Right forelimb (tissue), 1 donor: ENCODE results near the gene E2F4.

Experiments
- DNase-seq: peaks from one replicate; pipeline ENCODE4 v3.0.0-alpha.2; 2018

E2F4 gene

DNA sequence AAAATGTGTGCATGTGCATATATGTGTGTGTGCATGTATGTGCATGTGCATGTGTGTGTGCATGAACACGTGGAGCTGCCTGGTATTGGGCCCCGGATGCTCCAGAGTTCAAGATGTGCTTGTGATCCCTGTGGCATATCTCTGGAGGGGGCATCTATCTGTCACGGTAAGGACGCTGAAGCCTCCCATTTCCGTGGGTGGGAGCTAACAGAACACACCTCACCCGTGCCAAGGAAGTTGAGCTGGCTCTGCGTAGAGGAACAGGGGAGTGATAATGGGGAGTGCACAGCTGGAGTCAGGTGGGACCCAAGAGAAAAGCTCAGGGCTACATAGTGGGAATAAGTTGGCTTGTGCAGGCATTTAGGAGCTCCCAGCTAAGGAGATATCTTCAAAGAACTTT lies 19.7 kb downstream of the E2F4 start:
- no peak for DNase-seq

DNA sequence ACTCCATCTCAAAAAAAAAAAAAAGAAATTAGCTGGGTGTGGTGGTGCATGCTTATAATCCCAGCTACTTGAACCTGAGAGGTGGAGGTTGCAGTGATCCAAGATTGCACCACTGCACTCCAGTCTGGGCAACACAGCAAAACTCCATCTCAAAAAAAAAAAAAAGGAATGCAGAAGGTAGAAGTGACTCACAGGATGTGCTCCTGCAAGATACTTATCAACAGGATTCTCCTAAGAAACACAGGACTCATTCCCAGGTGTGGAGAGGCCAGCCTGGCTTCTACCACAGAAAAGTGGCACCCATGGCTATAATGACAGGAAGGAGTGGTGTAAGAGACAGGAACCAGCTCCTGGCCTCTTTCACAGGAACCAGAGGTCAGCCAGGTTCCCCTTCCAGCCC lies 20.8 kb downstream of the E2F4 start:
- DNase-seq, result no peak

DNA sequence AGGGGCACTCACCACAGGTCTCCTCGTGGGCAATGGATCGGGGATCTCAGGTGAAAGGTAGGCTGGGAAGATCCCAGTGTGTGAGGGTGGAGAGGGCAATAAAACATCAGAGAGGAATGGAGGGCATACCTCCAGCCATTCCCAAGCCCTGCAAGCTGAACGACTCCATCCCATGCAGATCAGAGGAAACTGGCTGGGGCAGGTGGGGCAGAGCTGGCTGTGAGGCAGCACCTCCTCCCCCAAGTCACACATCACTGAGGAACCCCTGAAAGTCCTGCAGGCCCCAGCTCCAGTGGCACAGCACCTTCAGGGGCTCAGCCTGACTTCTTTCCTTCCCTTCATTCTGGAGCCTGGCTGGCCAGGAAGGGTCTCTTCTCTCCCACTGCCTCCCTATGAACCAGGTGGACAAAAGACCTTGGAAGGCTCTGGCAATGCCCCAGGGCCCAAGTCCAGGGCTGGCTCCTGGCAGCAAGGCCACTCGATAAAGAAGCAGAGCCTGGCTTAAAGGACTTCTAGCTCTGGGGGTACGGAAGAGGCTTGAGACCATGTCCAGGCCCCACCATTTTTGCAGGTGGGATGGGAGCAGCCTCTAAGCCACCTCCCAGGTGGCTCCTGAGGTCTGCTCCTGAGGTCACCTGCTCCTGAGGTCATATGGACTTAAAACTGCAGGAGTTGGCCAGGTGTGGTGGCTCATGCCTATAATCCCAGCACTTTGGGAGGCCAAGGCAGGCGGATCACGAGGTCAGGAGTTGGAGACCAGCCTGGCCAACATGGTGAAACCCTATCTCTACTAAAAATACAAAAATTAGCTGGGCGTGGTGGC lies 21.5 kb downstream of the E2F4 start:
- DNase-seq, result no peak

DNA sequence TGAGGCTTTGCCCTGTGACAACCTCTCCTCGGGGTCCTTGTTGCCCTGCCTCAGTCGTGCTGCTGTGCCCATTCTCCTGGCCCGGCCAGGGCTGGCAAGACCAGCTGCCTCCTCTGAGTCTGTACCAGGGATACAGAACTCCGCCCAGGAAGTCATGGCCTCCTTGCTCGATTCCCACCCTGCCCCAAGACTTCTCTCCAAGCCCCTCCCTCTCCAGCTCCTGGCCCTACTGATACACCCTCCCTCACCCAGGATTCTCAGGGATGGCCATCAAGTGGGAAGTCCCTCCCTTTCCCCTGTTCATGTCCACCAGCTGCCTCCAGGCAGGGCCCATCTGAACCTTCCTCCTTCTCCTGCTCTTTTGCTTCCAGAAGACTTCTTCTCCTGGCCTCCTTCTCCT lies 23.8 kb downstream of the E2F4 start:
- no peak for DNase-seq

DNA sequence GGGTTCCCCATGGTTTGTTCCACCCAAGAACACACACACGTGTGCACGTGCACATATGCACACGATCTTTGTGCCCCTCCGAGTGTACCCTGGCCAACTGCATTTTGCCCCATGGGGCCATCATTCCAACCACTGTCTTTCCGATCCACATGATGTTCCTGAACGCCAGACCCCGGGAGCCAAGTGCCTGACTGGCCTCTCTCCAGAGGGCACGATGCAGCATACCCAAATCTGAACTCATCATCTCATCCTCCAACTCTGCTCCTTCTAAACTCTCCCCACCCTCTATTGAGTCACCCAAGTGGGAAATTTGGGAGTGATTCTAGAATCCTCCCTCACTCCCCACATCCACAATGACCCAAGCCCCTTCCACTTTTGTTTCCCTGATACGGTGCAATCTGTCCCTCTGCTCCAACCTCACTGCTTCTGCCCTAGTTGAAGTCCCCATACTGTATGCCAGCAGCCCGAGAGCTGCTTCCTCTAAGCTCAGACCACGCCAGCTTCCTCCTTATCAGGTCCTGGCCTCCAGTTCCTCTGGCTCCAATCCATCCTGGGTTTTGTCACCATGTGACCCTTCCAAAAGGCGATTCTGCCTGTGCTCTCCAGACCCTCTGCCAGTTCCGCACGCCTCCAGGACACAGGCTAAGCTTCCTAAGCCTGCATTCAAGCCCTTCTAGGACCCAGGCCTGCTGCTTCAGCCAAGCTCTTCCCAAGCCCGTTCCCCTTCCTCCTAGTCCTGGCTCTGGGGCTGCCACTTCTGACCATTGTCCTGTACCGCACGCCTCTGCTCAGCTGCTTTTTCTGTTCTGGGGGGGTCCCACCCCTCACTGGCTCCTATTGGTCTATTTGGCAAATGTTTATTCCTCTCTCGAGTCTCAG lies 24.9 kb downstream of the E2F4 start:
- DNase-seq, result no peak

DNA sequence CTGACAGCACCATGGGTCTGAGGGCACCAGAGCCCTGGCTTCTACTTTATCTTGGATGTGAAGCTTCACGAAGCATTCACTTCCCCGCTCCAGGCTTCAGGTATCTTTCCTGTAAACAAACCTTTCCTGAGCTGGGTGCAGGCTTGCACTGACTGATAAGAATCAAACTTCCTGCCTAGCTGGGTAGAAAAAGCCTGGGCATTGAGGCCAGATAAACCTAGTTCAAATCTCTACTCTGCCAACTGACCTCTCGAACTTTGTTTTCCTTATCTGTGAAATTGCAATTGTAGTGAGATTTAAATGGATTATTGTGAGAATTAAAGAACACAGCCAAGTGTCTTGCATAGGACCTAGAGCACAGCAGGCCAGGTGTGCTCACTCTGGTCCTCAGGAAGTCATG lies 32.0 kb downstream of the E2F4 start:
- DNase-seq, result no peak

DNA sequence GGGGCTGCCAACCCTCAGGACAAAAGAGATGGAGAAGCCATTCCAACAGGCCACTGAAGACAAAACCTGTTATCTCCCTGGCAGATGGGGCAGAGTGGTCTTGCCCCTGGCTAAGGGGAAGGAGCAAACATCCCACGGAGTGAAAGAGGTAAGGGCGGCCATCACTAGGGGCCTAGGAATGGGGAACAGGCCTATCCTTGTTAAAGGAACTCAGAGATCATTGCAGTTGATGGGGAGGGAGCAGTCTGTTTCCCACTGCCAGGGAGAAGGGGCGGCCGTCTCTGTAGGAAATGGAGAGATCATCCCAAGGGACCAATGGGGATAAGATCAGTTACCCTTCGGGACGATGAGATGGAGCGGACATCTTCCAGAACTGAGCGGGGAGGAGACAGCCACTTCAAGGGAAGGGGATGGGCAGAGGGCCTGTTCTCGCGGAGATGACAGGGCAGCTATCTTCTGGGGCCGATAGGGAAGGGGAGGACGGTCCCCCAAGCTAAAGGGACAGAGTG lies 34.4 kb downstream of the E2F4 start:
- DNase-seq, result no peak

DNA sequence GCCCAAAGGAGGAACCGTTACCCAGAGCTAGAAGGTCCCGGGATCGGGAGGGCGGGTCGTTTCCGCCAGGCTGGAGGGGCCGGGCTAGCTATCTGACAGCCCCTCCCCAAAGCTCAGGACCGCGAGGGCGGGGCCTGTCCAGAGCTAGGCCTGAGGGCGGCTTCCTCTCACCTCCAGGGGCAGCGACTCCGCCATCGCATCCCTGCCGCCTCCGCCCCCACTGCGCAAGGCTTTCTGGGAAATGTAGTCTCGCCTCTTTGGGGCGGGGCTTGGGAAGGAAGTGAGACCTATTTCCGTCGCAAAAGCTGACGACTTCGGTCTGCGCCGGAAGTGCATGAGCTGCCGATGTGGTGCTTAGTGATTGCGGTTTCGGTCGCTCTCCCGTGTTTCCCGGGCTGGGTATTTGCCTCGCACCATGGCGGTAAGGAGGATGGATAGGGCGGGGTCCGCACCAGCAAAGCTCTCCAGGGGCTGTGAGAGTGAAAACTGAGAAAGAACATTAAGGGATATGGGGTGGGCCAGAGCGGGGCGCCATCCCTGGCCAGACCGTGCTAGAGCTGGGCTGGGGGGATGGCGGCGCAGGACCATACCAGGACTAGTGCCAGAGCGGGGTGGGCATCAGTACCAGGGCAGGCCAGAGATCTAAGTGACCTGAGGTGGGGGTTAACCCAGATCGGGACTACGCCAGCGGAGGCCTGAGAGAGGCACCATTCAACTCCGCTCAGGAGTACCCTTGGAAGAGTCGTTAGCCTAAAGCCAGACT lies 35.0 kb downstream of the E2F4 start, which contains the start of gene TMEM208:
TMEM208 (plus strand) TSS at position 327 of the 763 bp plus-strand sequence; CDS start at position 416, 89 bp downstream.
- peak; percentile 99 for DNase-seq

DNA sequence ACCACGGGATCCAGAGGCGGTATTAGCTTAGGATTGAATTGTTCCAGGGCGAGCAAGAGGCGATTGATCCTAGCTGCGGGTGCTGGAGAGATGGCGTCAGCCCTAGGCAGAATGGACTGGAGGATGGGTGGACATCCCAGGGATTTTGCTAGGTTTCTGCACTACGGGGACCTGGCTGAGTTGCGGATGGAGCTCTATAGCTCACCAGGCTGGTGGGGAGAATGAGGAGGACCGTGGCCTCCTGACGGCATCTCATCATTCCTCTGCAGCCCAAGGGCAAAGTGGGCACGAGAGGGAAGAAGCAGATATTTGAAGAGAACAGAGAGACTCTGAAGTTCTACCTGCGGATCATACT lies 35.6 kb downstream of the E2F4 start:
- DNase-seq, result no peak

DNA sequence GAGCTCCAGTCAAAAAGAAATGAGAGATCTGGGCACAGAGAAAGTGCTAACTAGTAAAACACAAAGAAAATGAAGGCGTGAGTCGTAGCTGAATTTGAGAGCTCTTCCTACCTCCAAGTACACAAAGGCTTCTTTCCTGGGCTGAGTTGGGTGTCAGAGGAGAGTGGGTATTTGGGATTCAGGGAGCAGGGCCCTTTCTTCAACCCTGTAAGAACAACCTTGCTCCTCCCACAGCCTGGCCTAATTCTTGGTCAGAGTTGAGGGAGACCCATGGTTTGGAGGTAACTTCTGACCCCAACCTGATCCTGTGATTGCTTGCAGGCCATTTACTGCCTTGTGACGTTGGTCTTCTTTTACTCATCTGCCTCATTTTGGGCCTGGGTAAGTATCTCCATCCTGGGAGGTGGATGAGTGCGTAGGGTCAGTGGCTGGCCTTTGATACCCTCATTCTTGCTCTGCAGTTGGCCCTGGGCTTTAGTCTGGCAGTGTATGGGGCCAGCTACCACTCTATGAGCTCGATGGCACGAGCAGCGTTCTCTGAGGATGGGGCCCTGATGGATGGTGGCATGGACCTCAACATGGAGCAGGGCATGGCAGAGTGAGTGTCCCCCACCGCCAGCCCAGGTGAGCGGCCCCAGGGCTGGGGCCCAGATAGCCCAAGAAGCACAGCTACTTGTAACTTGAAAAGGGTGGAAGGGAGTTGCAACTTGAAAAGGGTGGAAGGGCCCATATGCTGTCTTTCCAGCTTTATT lies 36.3 kb downstream of the E2F4 start:
- no peak for DNase-seq

DNA sequence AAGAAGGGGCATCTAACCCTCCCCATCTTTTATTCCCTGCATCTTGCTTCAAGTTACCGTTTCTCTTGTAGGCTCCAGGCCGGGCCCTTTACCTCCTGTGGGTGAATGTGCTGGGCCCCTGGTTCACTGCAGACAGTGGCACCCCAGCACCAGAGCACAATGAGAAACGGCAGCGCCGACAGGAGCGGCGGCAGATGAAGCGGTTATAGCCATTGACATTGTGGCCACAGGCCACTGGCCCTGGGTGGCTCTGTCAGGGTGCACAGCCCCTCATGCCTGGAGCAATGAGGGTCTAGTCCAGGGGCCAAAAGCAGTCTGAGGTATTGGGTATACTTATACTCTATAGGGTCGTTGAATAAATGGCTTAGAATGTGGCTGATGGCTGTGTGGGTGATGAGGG lies 37.0 kb downstream of the E2F4 start:
- DNase-seq, result no peak

DNA sequence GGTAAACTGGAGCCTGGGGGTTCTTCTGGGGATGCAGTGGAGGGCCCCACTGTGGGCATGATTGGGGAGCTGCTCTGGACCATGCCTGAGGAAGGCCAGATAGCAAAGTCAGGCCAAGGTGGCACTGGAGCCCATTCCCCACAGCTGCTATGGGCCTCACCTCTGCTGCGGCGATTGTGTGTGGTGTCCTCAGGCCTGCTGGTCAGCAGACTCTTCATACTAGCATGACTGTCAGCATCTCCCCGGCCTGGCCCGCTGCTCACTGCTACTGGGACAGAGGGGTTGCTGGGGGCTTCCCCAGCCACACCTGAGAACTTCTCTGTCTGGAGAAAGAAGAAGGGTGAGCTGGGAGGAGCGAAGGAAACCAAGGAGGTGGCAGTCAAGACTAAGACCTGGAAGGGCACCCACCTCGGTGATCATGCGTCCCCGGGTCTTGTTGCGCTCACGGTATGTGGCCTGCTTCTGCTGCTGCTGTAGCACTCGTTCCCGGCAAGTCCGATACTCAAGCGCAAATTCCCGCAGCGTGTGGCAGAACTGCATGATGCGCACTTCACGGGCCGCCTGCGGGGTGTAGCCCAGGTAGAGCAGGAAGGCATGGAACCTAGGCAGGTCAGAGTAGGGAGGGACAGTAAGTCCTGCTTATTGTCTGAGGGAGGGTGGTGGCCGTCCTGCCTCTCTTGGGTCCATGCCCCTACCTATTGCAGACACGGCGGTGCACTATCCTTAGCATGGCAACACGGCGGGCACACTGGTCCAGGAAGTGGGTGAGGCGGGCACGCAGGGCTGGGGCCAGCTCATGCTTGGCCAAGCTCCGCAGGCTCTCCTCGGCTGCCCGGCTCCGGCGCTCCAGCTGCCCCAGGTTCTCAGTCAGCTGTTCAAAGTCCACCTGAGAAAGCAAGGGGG lies 38.2 kb downstream of the E2F4 start:
- no peak for DNase-seq

DNA sequence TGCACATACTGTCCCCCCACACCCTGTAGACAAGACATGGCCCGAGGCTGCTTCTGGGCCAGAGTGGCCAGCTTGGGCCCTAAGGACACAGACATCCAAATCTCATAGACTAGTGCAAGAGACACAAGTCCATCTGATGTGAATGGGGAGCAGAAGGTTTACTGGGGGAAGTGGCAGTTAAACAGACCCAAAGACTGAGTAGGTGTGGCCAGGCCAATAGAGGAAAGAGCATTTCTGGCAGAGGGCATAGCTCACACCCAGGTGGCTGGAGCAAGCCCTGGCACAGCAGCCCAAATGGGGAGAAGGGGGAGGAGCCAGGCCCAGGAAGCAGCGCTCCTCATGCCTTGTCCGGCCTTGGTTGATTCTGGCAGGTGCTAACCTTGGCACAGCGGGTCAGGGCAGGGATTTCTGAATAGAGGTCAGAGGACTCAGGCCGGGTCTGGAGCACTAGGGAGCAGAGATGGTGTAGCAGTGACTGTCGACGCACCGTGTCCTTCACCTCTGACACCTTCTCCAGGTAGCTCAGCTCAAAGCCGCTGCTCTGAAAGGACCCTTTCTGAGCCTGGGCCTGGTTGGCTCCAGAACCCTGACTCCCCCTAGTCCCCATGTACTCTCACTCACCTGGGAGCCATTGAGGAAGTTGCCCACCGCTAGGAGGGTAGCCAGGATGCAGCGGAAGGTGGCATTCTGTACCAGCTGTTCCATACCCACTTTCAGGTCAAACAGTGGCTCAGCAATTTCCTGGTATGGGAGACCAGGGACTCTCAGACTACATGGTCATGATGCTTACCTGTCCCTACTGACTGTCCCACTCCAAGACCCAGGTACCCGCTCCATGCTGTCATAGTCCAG lies 39.1 kb downstream of the E2F4 start:
- no peak for DNase-seq

DNA sequence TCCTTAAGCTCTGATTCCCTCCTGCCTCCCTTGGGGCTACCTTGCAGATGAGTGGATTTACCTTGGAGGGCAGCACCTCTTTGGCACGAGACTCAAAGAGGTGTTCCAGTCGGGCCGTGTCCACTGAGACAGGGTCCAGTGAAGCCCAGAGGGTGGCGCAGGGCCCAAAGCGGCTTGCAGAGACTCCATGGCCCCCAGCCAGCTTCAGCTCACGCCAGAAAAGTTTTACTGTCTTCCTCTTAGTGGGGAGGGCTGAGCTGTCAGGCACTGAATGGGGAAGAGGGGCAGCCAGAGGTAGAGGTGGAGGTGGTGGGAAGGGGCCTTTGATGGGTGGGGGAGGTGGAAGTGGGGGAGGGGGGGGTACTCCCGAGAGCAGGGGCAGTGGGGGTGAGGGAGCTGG lies 41.6 kb downstream of the E2F4 start:
- no peak for DNase-seq

DNA sequence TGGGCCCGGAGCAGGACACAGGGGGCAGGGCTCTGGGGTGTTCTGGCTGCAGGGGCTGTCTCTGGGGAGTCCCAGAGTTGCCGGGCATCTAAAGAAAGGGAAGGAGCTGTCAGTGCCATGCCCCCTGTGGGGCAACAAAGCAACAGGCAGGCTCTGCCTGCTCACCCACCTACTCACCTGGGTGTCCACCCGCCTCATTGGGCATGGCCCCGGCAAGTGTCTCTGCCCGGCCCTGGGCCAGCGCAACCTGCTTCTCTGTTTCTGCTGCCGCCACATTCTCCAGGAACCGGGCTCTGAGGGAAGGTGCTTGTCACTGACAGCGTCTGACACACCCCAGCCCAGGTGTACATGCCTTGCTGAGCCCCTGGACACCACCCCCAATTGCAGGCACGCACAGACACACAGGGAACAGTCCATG lies 42.2 kb downstream of the E2F4 start:
- no peak for DNase-seq

DNA sequence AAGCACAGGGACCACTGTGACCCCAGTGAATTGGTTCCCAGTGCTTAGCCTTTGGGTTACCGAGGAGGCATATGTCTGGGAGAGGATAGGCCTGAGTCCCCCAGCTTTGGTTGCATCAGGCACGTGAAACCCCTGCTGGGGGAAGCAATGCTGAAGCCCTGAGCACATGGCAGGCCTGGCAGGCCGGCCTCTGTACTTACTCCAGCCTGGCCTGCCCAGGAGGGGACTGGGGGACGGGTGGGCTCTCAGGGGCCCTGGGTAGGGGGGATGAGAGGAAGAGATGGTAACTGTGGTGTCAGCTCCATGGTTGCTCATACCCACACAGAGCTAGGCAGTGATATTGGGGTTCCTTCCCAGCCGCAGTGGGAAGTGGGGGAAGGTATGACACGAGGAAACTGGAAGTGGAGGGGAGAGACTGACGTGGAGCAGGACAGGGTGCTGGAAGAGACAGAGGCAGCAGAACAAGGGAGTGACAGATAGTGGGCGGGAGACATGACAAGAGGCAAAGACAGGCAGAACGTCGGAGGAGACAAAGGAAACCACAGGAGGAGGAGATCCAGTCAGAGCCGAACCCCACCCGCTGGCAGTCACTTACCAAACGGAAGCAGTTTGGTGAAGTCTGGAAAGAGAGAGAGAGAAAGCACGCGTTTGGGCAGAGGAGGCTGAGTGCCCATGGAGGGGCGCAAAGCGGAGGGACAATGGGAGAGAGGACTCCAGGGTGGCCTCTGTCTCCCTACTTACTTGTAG lies 44.0 kb downstream of the E2F4 start:
- no peak for DNase-seq

DNA sequence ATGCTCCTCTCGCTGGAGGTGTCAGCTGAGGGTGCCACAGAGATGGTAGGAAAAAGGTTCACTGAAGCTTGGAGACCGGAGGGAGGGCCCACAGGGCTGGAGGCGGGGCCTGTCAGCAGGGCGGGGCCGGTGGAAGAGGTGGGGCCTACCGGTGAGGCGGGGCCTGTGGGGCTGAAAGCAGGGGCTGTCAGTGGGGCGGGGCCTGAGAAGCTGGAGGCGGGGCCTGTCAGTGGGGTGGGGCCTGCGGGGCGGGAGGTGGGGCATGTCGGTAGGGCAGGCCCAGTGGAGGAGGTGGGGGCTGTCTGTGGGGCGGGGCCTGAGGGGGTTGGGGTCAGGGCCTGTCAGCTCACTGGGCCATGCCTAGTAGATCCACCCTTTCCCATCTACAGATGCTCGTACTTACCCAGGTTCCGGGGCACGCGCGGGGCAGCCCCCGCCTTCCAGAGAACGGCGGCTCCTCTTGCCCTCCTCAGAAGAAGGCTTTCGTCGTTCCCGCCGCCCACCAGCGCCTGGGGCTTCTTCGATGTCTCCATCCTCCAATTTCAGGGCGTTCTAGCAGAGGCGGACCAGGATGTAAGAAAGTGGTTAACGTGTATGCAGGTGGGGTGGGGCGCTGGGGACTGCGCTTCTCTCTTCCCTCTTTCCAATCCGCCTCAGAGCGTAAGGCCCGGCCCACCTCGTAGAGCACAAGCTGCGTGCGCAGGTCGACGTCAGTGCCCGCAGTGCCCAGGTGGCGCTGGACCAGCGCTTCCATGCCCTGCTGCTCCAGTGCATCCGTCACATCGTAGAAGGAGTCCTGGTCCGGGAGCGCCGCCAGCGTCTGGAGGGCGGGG lies 44.8 kb downstream of the E2F4 start:
- no peak for DNase-seq
